CD14-positive monocyte (primary cell): ENCODE measurements around the gene EZH1. TPM values are rescaled to one million over a fixed set of nuclear protein-coding genes. Genes with fewer than 3 reads are reported as not detected.

Experiments
- DNase-seq, 3 donors: peaks; one replicate each; pipeline ENCODE4 v3.0.0-alpha.2; 2011 to 2022
- H2AFZ ChIP-seq: 2 replicates; pipeline ENCODE4 v1.6.0; 2012; ENCODE audit warnings: mild to moderate bottlenecking, low read depth, low read length, inconsistent platforms; ENCODE audit not compliant: insufficient read depth, poor library complexity, severe bottlenecking
- H3K27ac ChIP-seq, 2 donors: 1 replicate in 1 of 2; 2 replicates in 1 of 2; pipeline ENCODE4 v1.5.1; 2012 to 2013; ENCODE audit warnings: low read length in 2 of 2, control low read depth in 1 of 2, inconsistent platforms in 1 of 2, low read depth in 1 of 2, mild to moderate bottlenecking in 1 of 2
- H3K27me3 ChIP-seq, 2 donors: one replicate each; pipeline versions ENCODE4 v1.6.0 to v1.6.1; 2011 to 2013; ENCODE audit warnings: low read length in 2 of 2; ENCODE audit not compliant: control insufficient read depth in 2 of 2, insufficient read depth in 2 of 2
- H3K36me3 ChIP-seq, 2 donors: replicated peaks in 1 of 2; 1 replicate in 1 of 2; 2 replicates in 1 of 2; pipeline versions ENCODE4 v1.5.1 to v1.6.1; 2012 to 2013; ENCODE audit warnings: low read length in 2 of 2, control low read depth in 1 of 2, inconsistent platforms in 1 of 2, mild to moderate bottlenecking in 1 of 2; ENCODE audit not compliant: insufficient read depth in 2 of 2, control insufficient read depth in 1 of 2
- H3K4me1 ChIP-seq, 2 donors: 1 replicate in 1 of 2; 2 replicates in 1 of 2; pipeline versions ENCODE4 v1.5.1 to v1.6.1; 2012 to 2013; ENCODE audit warnings: low read length in 2 of 2, control low read depth in 1 of 2, inconsistent platforms in 1 of 2, mild to moderate bottlenecking in 1 of 2, moderate library complexity in 1 of 2; ENCODE audit not compliant: insufficient read depth in 2 of 2, control insufficient read depth in 1 of 2
- H3K4me2 ChIP-seq: replicated peaks from 2 replicates; pipeline ENCODE3; 2012; ENCODE audit warnings: low read length, moderate library complexity, mild to moderate bottlenecking; ENCODE audit not compliant: poor library complexity, severe bottlenecking; ENCODE audit errors: extremely low read depth
- H3K4me3 ChIP-seq, 3 experiments: fragments of 200-600 bp in 1 of 3; sonication (generic) in 1 of 3; replicated peaks in 1 of 3; 1 replicate in 2 of 3; 2 replicates in 1 of 3; pipeline ENCODE4 v1.5.1; 2011 to 2013; ENCODE audit warnings: low read length in 3 of 3, mild to moderate bottlenecking in 3 of 3, control low read depth in 2 of 3, low read depth in 2 of 3, inconsistent platforms in 1 of 3, moderate library complexity in 1 of 3
- H3K79me2 ChIP-seq: 2 replicates; pipeline ENCODE4 v1.6.0; 2012; ENCODE audit warnings: mild to moderate bottlenecking, control low read depth, inconsistent platforms, low read length, moderate library complexity; ENCODE audit not compliant: insufficient read depth
- H3K9ac ChIP-seq: 2 replicates; pipeline ENCODE4 v1.6.0; 2017; ENCODE audit warnings: low read length, mild to moderate bottlenecking; ENCODE audit not compliant: insufficient read depth, poor library complexity, severe bottlenecking
- H3K9me3 ChIP-seq, 2 donors: replicated peaks in 1 of 2; 1 replicate in 1 of 2; 2 replicates in 1 of 2; pipeline versions ENCODE4 v1.5.1 to v1.6.1; 2012 to 2013; ENCODE audit warnings: low read length in 2 of 2, control low read depth in 1 of 2; ENCODE audit not compliant: control insufficient read depth in 1 of 2, insufficient read depth in 1 of 2
- H4K20me1 ChIP-seq: 2 replicates; pipeline ENCODE4 v1.6.0; 2012; ENCODE audit warnings: mild to moderate bottlenecking, low read length, control low read depth, moderate library complexity; ENCODE audit not compliant: insufficient read depth
- H3K27ac Mint-ChIP-seq, 7 donors: one replicate each; pipeline ENCODE4 v1.8.0; 2020; ENCODE audit warnings: mild to moderate bottlenecking in 7 of 7, mixed read lengths in 7 of 7, moderate library complexity in 6 of 7, inconsistent platforms in 2 of 7
- H3K27me3 Mint-ChIP-seq, 3 donors: one replicate each; pipeline ENCODE4 v1.8.0; 2021 to 2022; ENCODE audit warnings: low read depth in 3 of 3, mild to moderate bottlenecking in 3 of 3, mixed read lengths in 3 of 3, moderate library complexity in 3 of 3, inconsistent platforms in 1 of 3
- H3K36me3 Mint-ChIP-seq, 2 donors: one replicate each; pipeline ENCODE4 v1.8.0; 2020; ENCODE audit warnings: mixed read lengths in 2 of 2, inconsistent platforms in 1 of 2, mild to moderate bottlenecking in 1 of 2
- H3K4me1 Mint-ChIP-seq: one replicate; pipeline ENCODE4 v1.8.0; 2020; ENCODE audit warnings: mild to moderate bottlenecking, mixed read lengths
- H3K4me3 Mint-ChIP-seq, 2 donors: one replicate each; pipeline ENCODE4 v1.8.0; 2020; ENCODE audit warnings: mild to moderate bottlenecking in 2 of 2, mixed read lengths in 2 of 2, moderate library complexity in 1 of 2
- H3K9me3 Mint-ChIP-seq, 7 donors: one replicate each; pipeline ENCODE4 v1.8.0; 2020 to 2022; ENCODE audit warnings: mixed read lengths in 7 of 7, mild to moderate bottlenecking in 6 of 7, moderate library complexity in 6 of 7, inconsistent platforms in 2 of 7
- WGBS: methylation state at CpG from one replicate; pipeline ENCODE4 v1.1.5; 2013; ENCODE audit warnings: missing lambda C conversion rate; ENCODE audit not compliant: insufficient coverage; 5-methylcytosine and 5-hydroxymethylcytosine counted together
- intact Hi-C, 2 donors: fragments of 100-400 bp; cut with micrococcal nuclease; formaldehyde crosslinking; loops; one replicate each; pipeline versions ENCODE4 v1.15.0 to v1.15.1; 2023
- polyA plus RNA-seq, 3 donors: library from polyadenylated mRNA; depleted of rRNA in 1 of 3; unstranded in 2 of 3; stranded (reverse) in 1 of 3; fragments of 300-500 nt in 2 of 3; fragments of >200 nt in 1 of 3; fragmentation: Illumina TruSeq in 2 of 3; gene quantifications; 1 replicate in 2 of 3; 2 replicates in 1 of 3; pipeline ENCODE4 v1.2.3, GENCODE V29; 2012 to 2021
- TF ChIP-seq, protein P1 (sequence below): fragments of 200-600 bp; IDR thresholded peaks from one replicate; pipeline ENCODE4 v1.8.0; 2022; ENCODE audit warnings: antibody characterized with exemption, mild to moderate bottlenecking

The EZH1 gene
- polyA plus RNA-seq, 3 donors, result 12.3 to 169 (median 17.8) TPM

DNA sequence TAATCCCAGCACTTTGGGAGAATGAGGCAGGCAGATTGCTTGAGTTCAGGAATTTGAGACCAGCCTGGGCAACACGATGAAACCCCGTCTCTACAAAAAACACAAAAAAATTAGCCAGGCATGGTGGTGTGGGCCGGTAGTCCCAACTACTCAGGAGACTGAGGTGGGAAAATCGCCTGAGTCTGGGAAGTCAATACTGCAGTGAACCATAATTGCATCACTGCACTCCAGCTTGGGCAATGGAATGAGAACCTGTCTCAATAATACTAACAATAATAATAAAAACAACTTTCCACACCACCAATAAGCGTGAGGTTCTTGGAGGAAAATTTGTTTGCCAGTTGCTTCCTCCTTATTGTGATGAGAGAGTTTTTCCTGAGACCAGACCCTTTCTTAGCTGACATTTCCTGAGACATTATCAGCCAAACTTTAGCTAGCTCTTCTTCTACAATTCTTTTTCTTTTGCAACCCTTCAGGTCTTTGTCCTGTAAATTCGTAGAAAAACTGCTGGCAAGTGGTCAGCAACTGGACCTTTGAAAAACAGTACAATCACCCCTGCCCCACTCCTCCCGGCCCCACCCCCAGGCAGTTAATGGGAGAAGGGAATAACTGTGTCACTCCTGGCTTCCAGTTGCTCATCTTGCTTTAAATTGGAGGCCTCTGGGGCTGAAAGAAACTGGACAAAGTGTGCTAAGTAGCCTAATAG is 3.5 kb upstream of the EZH1 start:
- peak overlapping the region in 1 of 2 donors; percentile 54 for H3K4me3 Mint-ChIP-seq

DNA sequence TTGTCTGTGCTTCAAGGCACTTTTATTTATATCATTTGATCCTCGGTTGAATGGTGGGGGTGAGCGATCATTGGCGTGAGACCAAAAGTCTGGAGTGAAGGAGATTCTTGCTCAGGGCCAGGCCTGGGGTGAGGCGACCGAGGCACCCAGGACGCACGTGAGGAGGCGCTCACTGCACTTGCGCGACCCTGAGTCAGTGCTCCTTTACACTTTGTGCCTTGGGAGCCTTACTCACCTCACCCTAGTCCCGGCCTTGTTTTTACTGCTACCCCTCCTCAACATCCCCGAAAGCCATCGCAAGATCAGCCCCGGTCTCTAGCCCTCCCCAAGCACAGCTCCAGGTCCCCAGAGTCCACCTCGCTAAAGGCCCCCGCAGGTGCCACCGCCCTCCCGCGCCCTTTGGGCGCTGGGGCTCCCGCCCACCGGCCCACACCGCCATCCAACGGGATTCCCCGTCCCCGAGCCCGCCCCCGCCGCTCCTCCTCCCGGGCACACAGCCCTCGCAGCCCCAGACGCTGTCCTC is 496 bp downstream of the EZH1 start:
- Histone ChIP-seq H3K27ac (peak overlapping the region in 1 of 2 donors; percentile 81), H4K20me1 (peaks cover 47% of the 10 kb centered on the region), H3K79me2 (peaks cover 35% of the 10 kb centered on the region), H2AFZ (peak overlapping the region; percentile 76), H3K4me3 (peak overlapping the region; percentile 79 to 83 (median 79)), H3K4me1 (peaks cover 15 to 18% of the 10 kb centered on the region in 2 donors), H3K36me3 (peaks cover 0 to 4% of the 10 kb centered on the region in 2 donors), H3K27me3 (peaks cover 0 to 5% of the 10 kb centered on the region in 2 donors), H3K9me3 (no peaks in the 10 kb centered on the region), H3K9ac (peak overlapping the region; percentile 85), H3K4me2 (peak overlapping the region; percentile 79)
- peak overlapping the region in 6 of 7 donors; percentile 74 to 98 (median 90) for H3K27ac Mint-ChIP-seq
- peaks cover 0 to 3% (median 0%) of the 10 kb centered on the region in 7 donors for H3K9me3 Mint-ChIP-seq
- peaks cover 15% of the 10 kb centered on the region for H3K4me1 Mint-ChIP-seq
- 0% methylated on average over 26 of the region's 32 CpGs for WGBS
- intact Hi-C loops, result no loop called here
- peak; percentile 62 to 86 (median 66) for DNase-seq
- H3K27me3 Mint-ChIP-seq, result peaks cover 8 to 19% (median 15%) of the 10 kb centered on the region in 3 donors
- TF ChIP-seq, protein P1, sequence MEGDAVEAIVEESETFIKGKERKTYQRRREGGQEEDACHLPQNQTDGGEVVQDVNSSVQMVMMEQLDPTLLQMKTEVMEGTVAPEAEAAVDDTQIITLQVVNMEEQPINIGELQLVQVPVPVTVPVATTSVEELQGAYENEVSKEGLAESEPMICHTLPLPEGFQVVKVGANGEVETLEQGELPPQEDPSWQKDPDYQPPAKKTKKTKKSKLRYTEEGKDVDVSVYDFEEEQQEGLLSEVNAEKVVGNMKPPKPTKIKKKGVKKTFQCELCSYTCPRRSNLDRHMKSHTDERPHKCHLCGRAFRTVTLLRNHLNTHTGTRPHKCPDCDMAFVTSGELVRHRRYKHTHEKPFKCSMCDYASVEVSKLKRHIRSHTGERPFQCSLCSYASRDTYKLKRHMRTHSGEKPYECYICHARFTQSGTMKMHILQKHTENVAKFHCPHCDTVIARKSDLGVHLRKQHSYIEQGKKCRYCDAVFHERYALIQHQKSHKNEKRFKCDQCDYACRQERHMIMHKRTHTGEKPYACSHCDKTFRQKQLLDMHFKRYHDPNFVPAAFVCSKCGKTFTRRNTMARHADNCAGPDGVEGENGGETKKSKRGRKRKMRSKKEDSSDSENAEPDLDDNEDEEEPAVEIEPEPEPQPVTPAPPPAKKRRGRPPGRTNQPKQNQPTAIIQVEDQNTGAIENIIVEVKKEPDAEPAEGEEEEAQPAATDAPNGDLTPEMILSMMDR, result no peak
- peaks cover 0 to 5% of the 10 kb centered on the region in 2 donors for H3K36me3 Mint-ChIP-seq
- peak overlapping the region; percentile 94 to 97 for H3K4me3 Mint-ChIP-seq

More for the DNA sequence above, 3.5 kb upstream of the EZH1 start:
- H3K27ac Mint-ChIP-seq, result no peak overlapping the region
- Histone ChIP-seq H3K27ac (no peak overlapping the region), H3K9me3 (no peaks in the 10 kb centered on the region), H3K4me3 (no peak overlapping the region), H4K20me1 (peaks cover 8% of the 10 kb centered on the region), H3K79me2 (peaks cover 14% of the 10 kb centered on the region), H3K27me3 (peaks cover 0 to 5% of the 10 kb centered on the region in 2 donors), H3K36me3 (no peaks in the 10 kb centered on the region), H3K4me1 (peaks cover 32 to 35% of the 10 kb centered on the region in 2 donors), H3K4me2 (no peak overlapping the region), H3K9ac (no peak overlapping the region), H2AFZ (no peak overlapping the region)
- TF ChIP-seq, protein P1, result no peak
- no CpG with 5 or more reads among the region's 7 CpGs for WGBS
- intact Hi-C loops, result no loop called here
- DNase-seq, result no peak
- H3K4me1 Mint-ChIP-seq, result peaks cover 23% of the 10 kb centered on the region
- no peaks in the 10 kb centered on the region for H3K36me3 Mint-ChIP-seq
- peaks cover 0 to 3% (median 0%) of the 10 kb centered on the region in 7 donors for H3K9me3 Mint-ChIP-seq
- H3K27me3 Mint-ChIP-seq, result peaks cover 10 to 19% (median 19%) of the 10 kb centered on the region in 3 donors
